Measurements from ENCODE around the gene NLRP3. TPM values are rescaled to one million over a fixed set of nuclear protein-coding genes. Genes with fewer than 3 reads are reported as not detected.
A peak's percentile ranks its signal among the peaks of the same experiment; 100 is the strongest.

The NLRP3 gene
- total and polyA plus RNA-seq, 10 of the 15 experiments (the other 5 are each of a cell fraction or from before 2014, with no cell fraction given): 1.8 to 10.4 (median 5.0) TPM

GRCh38 chr1:247406014-247406656 is 9.8 kb upstream of the NLRP3 start (continued):
- TF ChIP-seq CBX5 (IDR thresholded peaks at IDR 0.05; ENCODE audit: low read depth) (no peak), ZBTB40 (IDR thresholded peaks at IDR 0.05; ENCODE audit: borderline replicate concordance) (no peak), TCF3 (IDR thresholded peaks at IDR 0.05; ENCODE audit: borderline replicate concordance, insufficient read depth, low read depth, low read length) (peak; percentile 42), NFIC (IDR thresholded peaks at IDR 0.05; ENCODE audit: low read depth, low read length) (peak; percentile 41; the same call in 1 of the 2 replicates), CREB1 (IDR thresholded peaks at IDR 0.05; ENCODE audit: low read depth) (no peak), SMAD5 (IDR thresholded peaks at IDR 0.05; ENCODE audit: low read depth) (no peak), NR2C2 (IDR thresholded peaks at IDR 0.05; ENCODE audit: borderline replicate concordance, control insufficient read depth, insufficient read length, low read depth) (peak; percentile 7), IRF4 (IDR thresholded peaks at IDR 0.05; ENCODE audit: low read depth, low read length) (no peak), BCL11A (IDR thresholded peaks at IDR 0.05; ENCODE audit: low read depth, low read length) (no peak), NFYA (IDR thresholded peaks at IDR 0.05; ENCODE audit: borderline replicate concordance, low read depth, low read length) (no peak), SMARCA5 (IDR thresholded peaks at IDR 0.05) (no peak), ZNF384 (IDR thresholded peaks at IDR 0.05; ENCODE audit: borderline replicate concordance, low read depth, low read length) (no peak), MTA3 (IDR thresholded peaks at IDR 0.05; ENCODE audit: borderline replicate concordance, low read length) (no peak), RUNX3 (IDR thresholded peaks at IDR 0.05; ENCODE audit: low read length) (no peak), USF2 (IDR thresholded peaks at IDR 0.05; ENCODE audit: borderline replicate concordance, low read depth, low read length) (no peak), ZBTB4 (CRISPR knock-in tag; IDR thresholded peaks at IDR 0.05) (no peak), EGR1 (IDR thresholded peaks at IDR 0.05; ENCODE audit: borderline replicate concordance in 1 of 2, low read depth in 2 of 2, low read length in 2 of 2) (no peak), NRF1 (conservative IDR thresholded peaks at IDR 0.05; ENCODE audit: low read depth, low read length) (no peak), ELK1 (IDR thresholded peaks at IDR 0.05; ENCODE audit: low read depth, low read length) (no peak), FOXM1 (IDR thresholded peaks at IDR 0.05; ENCODE audit: low read depth, low read length) (no peak), MAX (IDR thresholded peaks at IDR 0.05; ENCODE audit: low read depth, low read length) (no peak)
